Glutamatergic neuron (in vitro differentiated cells): ENCODE data around the gene UIMC1. TPM values are rescaled to one million over a fixed set of nuclear protein-coding genes. Genes with fewer than 3 reads are reported as not detected.

Experiments
- DNase-seq: peaks from one replicate; pipeline ENCODE4 v3.0.0; 2022
- H3K27ac Mint-ChIP-seq: one replicate; pipeline ENCODE4 v1.8.0; 2020; ENCODE audit warnings: mild to moderate bottlenecking, mixed read lengths, inconsistent platforms; ENCODE audit not compliant: unreplicated experiment
- H3K27me3 Mint-ChIP-seq: one replicate; pipeline ENCODE4 v1.8.0; 2020; ENCODE audit warnings: mild to moderate bottlenecking, moderate library complexity, mixed read lengths, inconsistent platforms; ENCODE audit not compliant: unreplicated experiment
- H3K36me3 Mint-ChIP-seq: one replicate; pipeline ENCODE4 v1.8.0; 2020; ENCODE audit warnings: mild to moderate bottlenecking, mixed read lengths, inconsistent platforms; ENCODE audit not compliant: unreplicated experiment
- H3K4me1 Mint-ChIP-seq: one replicate; pipeline ENCODE4 v1.8.0; 2020; ENCODE audit warnings: mild to moderate bottlenecking, low read depth, mixed read lengths, inconsistent platforms; ENCODE audit not compliant: unreplicated experiment
- H3K4me3 Mint-ChIP-seq: one replicate; pipeline ENCODE4 v1.8.0; 2020; ENCODE audit warnings: mild to moderate bottlenecking, mixed read lengths, inconsistent platforms; ENCODE audit not compliant: unreplicated experiment
- H3K9me3 Mint-ChIP-seq: one replicate; pipeline ENCODE4 v1.8.0; 2020; ENCODE audit warnings: mild to moderate bottlenecking, moderate library complexity, mixed read lengths, inconsistent platforms; ENCODE audit not compliant: unreplicated experiment
- CTCF ChIP-seq: fragments of 200-600 bp; sonication (generic); IDR thresholded peaks from one replicate; pipeline ENCODE4 v1.5.0; 2021; ENCODE audit not compliant: partially characterized antibody, unreplicated experiment
- total RNA-seq: library from RNA; stranded (reverse); fragmentation: NEBNext Ultra II Directional; extraction: Animal tissue kit (Norgen Biotek cat#: 25700); gene quantifications from one replicate; pipeline ENCODE4 v1.2.1, GENCODE V29; 2021; ENCODE audit not compliant: unreplicated experiment

The UIMC1 gene
- total RNA-seq, 1 donor from 2014 or later: 38.5 TPM

- Mint-ChIP-seq H3K27ac (no peak overlapping the region), H3K4me3 (no peak overlapping the region), H3K4me1 (peaks cover 16% of the 10 kb centered on the region), H3K27me3 (peaks cover 26% of the 10 kb centered on the region), H3K9me3 (peaks cover 10% of the 10 kb centered on the region), H3K36me3 (no peaks in the 10 kb centered on the region)
- TF ChIP-seq CTCF: no peak
- no peak for DNase-seq
These were observed 137.8 kb downstream of the UIMC1 start for GRCh38 chr5:176868731-176869130.

- no peak for TF ChIP-seq CTCF
- no peaks in the 10 kb centered on the region for H3K36me3 Mint-ChIP-seq
- H3K4me3 Mint-ChIP-seq: no peak overlapping the region
- DNase-seq: no peak
- peaks cover 7% of the 10 kb centered on the region for H3K9me3 Mint-ChIP-seq
- H3K4me1 Mint-ChIP-seq: peaks cover 15% of the 10 kb centered on the region
- H3K27ac Mint-ChIP-seq: no peak overlapping the region
- peaks cover 23% of the 10 kb centered on the region for H3K27me3 Mint-ChIP-seq
These were observed 138.5 kb downstream of the UIMC1 start for GRCh38 chr5:176868126-176868525.

GRCh38 chr5:176866707-176867310 is 139.8 kb downstream of the UIMC1 start:
- H3K4me1 Mint-ChIP-seq: peaks cover 18% of the 10 kb centered on the region
- H3K9me3 Mint-ChIP-seq: peaks cover 2% of the 10 kb centered on the region
- H3K27me3 Mint-ChIP-seq: peaks cover 19% of the 10 kb centered on the region
- no peak for TF ChIP-seq CTCF
- H3K4me3 Mint-ChIP-seq: no peak overlapping the region
- peak overlapping the region; percentile 33 for H3K27ac Mint-ChIP-seq
- H3K36me3 Mint-ChIP-seq: no peaks in the 10 kb centered on the region
- no peak for DNase-seq

- Mint-ChIP-seq H3K27ac (no peak overlapping the region), H3K4me3 (no peak overlapping the region), H3K4me1 (peaks cover 18% of the 10 kb centered on the region), H3K27me3 (peaks cover 19% of the 10 kb centered on the region), H3K9me3 (peaks cover 2% of the 10 kb centered on the region), H3K36me3 (no peaks in the 10 kb centered on the region)
- no peak for TF ChIP-seq CTCF
- DNase-seq: no peak
These were observed 140.6 kb downstream of the UIMC1 start for GRCh38 chr5:176865964-176866363.

GRCh38 chr5:176864755-176865154 is 141.8 kb downstream of the UIMC1 start:
- peaks cover 12% of the 10 kb centered on the region for H3K27me3 Mint-ChIP-seq

More at GRCh38 chr5:176864755-176865154, 141.8 kb downstream of the UIMC1 start:
- Mint-ChIP-seq H3K36me3 (no peaks in the 10 kb centered on the region), H3K4me1 (peaks cover 18% of the 10 kb centered on the region), H3K27ac (no peak overlapping the region), H3K9me3 (peaks cover under 1% of the 10 kb centered on the region), H3K4me3 (no peak overlapping the region)
- DNase-seq: no peak
- no peak for TF ChIP-seq CTCF
